KBM-7 (cell line): Measurements from ENCODE around the gene IL5RA.

Source experiments
- DNase-seq: peaks from one replicate; pipeline ENCODE4 v3.0.0-alpha.2; 2015
- in situ Hi-C: fragments of 300-500 bp; cut with MboI; formaldehyde crosslinking; loops from 2 replicates; pipeline ENCODE4 v1.14.3; 2020; ENCODE audit warnings: low sequenced_read_pairs, low pct_unique_long_range_greater_than_20kb, mixed read lengths

IL5RA gene

GRCh38 chr3:3074551-3075257 lies 35.5 kb downstream of the IL5RA start:
- DNase-seq, result no peak
- in situ Hi-C loops, result no loop called here

- in situ Hi-C loops, result no loop called here
- DNase-seq, result no peak
These were observed 39.0 kb downstream of the IL5RA start for GRCh38 chr3:3071136-3071535.

GRCh38 chr3:3069723-3070122 lies 40.5 kb downstream of the IL5RA start:
- DNase-seq, result no peak
- in situ Hi-C loops, result no loop called here

- in situ Hi-C loops, result no loop called here
- DNase-seq, result no peak
These were observed 41.8 kb downstream of the IL5RA start for GRCh38 chr3:3068358-3068881.

GRCh38 chr3:3066910-3067309 lies 43.3 kb downstream of the IL5RA start:
- DNase-seq, result no peak
- in situ Hi-C loops, result no loop called here

- in situ Hi-C loops, result no loop called here
These were observed 43.8 kb downstream of the IL5RA start for GRCh38 chr3:3066378-3066777.

GRCh38 chr3:3065876-3066275 lies 44.3 kb downstream of the IL5RA start:
- in situ Hi-C loops, result no loop called here
- no peak for DNase-seq

More at GRCh38 chr3:3066378-3066777, 43.8 kb downstream of the IL5RA start:
- no peak for DNase-seq

- in situ Hi-C loops, result no loop called here
- DNase-seq, result no peak
These were observed 45.9 kb downstream of the IL5RA start for GRCh38 chr3:3064297-3064696.

- DNase-seq, result no peak
- in situ Hi-C loops, result no loop called here
These were observed 50.5 kb downstream of the IL5RA start for GRCh38 chr3:3059645-3060044.

- DNase-seq, result peak; percentile 11
- in situ Hi-C loops, result no loop called here
These were observed 56.2 kb downstream of the IL5RA start for GRCh38 chr3:3053974-3054373.

GRCh38 chr3:3038201-3038991 lies 71.8 kb downstream of the IL5RA start:
- no peak for DNase-seq
- in situ Hi-C loops, result no loop called here

GRCh38 chr3:3037156-3037555 lies 73.0 kb downstream of the IL5RA start:
- no peak for DNase-seq
- in situ Hi-C loops, result no loop called here

GRCh38 chr3:3031326-3031725 lies 78.8 kb downstream of the IL5RA start:
- in situ Hi-C loops, result no loop called here
- DNase-seq, result no peak

GRCh38 chr3:3027976-3028567 lies 82.1 kb downstream of the IL5RA start:
- in situ Hi-C loops, result no loop called here
- DNase-seq, result no peak

GRCh38 chr3:3023111-3023745 lies 86.9 kb downstream of the IL5RA start:
- DNase-seq, result no peak
- in situ Hi-C loops, result no loop called here

- in situ Hi-C loops, result no loop called here
- no peak for DNase-seq
These were observed 90.0 kb downstream of the IL5RA start for GRCh38 chr3:3020209-3020608.
